K562 (cell line): Measurements from ENCODE around the gene AADAC. TPM values are rescaled to one million over a fixed set of nuclear protein-coding genes. Genes with fewer than 3 reads are reported as not detected.

Source experiments
- ATAC-seq: fragments of 200-7000 bp; cut with Tn5 transposase; 3 replicates; pipeline ENCODE4 v1.9.1; 2020; ENCODE audit warnings: moderate library complexity
- BruUV-seq: library from RNA; stranded (reverse); fragments of 400-500 nt; replicated peaks from 2 replicates; lab custom pipeline; 2021; lab: Mats Ljungman, UMichigan
- CTCF ChIA-PET: fragments of 300-600 bp; formaldehyde crosslinking; extraction: SDS; loops from one replicate; lab custom pipeline; 2021; ENCODE audit warnings: low intra/inter-chr PET ratio; lab: Yijun Ruan, JAX
- POLR2A ChIA-PET: fragments of 300-600, 350-650 bp; sonication (Branson Sonifier 250); formaldehyde crosslinking; extraction: SDS; loops from one replicate; lab custom pipeline; 2021; ENCODE audit warnings: antibody characterized with exemption, inconsistent platforms; lab: Yijun Ruan, JAX
- DNase-seq, 4 experiments: peaks; one replicate each; pipeline versions ENCODE4 v3.0.0 to v3.0.0-alpha.2; 2011 to 2018; ENCODE audit warnings: low spot score in 3 of 4, mixed read lengths in 3 of 4; ENCODE audit errors: extremely low read depth in 1 of 4
- FAIRE-seq: peaks from 2 replicates; lab custom pipeline; 2011; peaks lifted over from hg19 to GRCh38; lab: Jason Lieb, UNC
- H2AFZ ChIP-seq: 2 replicates; pipeline ENCODE4 v1.6.0; 2011; ENCODE audit warnings: low read depth, low read length, control low read depth, inconsistent platforms
- H3K27ac ChIP-seq: fragments of 200-600 bp; 3 replicates; pipeline ENCODE4 v1.8.0; 2011; ENCODE audit warnings: low read depth, mild to moderate bottlenecking, control low read depth, inconsistent platforms, low read length, moderate library complexity, mixed read lengths; ENCODE audit errors: extremely low read depth
- H3K27me3 ChIP-seq, 2 experiments: fragments of 300-600 bp in 1 of 2; 2 replicates in 1 of 2; 3 replicates in 1 of 2; pipeline versions ENCODE4 v1.6.0 to v1.8.0; 2011; ENCODE audit warnings: inconsistent platforms in 2 of 2, low read length in 2 of 2, mild to moderate bottlenecking in 1 of 2, mixed read lengths in 1 of 2, moderate library complexity in 1 of 2; ENCODE audit not compliant: control insufficient read depth in 2 of 2, insufficient read depth in 2 of 2
- H3K36me3 ChIP-seq: fragments of 300-600 bp; 3 replicates; pipeline ENCODE4 v1.8.0; 2011; ENCODE audit warnings: mild to moderate bottlenecking, low read length, inconsistent platforms; ENCODE audit not compliant: control insufficient read depth, insufficient read depth
- H3K4me1 ChIP-seq, 2 experiments: fragments of 200-600 bp in 1 of 2; replicated peaks in 1 of 2; 2 replicates in 1 of 2; 3 replicates in 1 of 2; pipeline versions ENCODE4 v1.5.1 to v1.8.0; 2011; ENCODE audit warnings: inconsistent platforms in 2 of 2, low read length in 2 of 2, mild to moderate bottlenecking in 1 of 2, mixed read lengths in 1 of 2, moderate library complexity in 1 of 2; ENCODE audit not compliant: control insufficient read depth in 2 of 2, insufficient read depth in 2 of 2
- H3K4me2 ChIP-seq: 2 replicates; pipeline ENCODE4 v1.6.1; 2011; ENCODE audit warnings: low read length, control low read depth, inconsistent platforms, mixed read lengths; ENCODE audit not compliant: insufficient read depth
- H3K4me3 ChIP-seq: fragments of 200-600 bp; sonication (generic), shearing (Covaris generic); 2 replicates; pipeline ENCODE4 v1.5.1; 2016; ENCODE audit warnings: control low read depth, inconsistent platforms
- H3K79me2 ChIP-seq: fragments of 200-600 bp; 3 replicates; pipeline ENCODE4 v1.8.0; 2011; ENCODE audit warnings: low read length, inconsistent platforms; ENCODE audit not compliant: control insufficient read depth, insufficient read depth
- H3K9ac ChIP-seq, 2 experiments: 2 replicates each; pipeline versions ENCODE4 v1.6.0 to v1.6.1; 2011; ENCODE audit warnings: low read depth in 2 of 2, low read length in 2 of 2, control low read depth in 1 of 2, inconsistent platforms in 1 of 2, mild to moderate bottlenecking in 1 of 2, mixed read lengths in 1 of 2; ENCODE audit not compliant: insufficient read depth in 1 of 2
- H3K9me1 ChIP-seq: one replicate; pipeline ENCODE4 v1.6.0; 2011; ENCODE audit warnings: inconsistent platforms, mild to moderate bottlenecking, low read length, moderate library complexity; ENCODE audit not compliant: control insufficient read depth, insufficient read depth
- H3K9me3 ChIP-seq: replicated peaks from 2 replicates; pipeline ENCODE4 v1.5.1; 2011; ENCODE audit warnings: low read depth, low read length, inconsistent platforms; ENCODE audit not compliant: control insufficient read depth, insufficient read depth
- H4K20me1 ChIP-seq: replicated peaks from 2 replicates; pipeline ENCODE4 v1.6.1; 2011; ENCODE audit warnings: low read length, inconsistent platforms, mixed read lengths; ENCODE audit not compliant: control insufficient read depth, insufficient read depth
- DACH1 ChIP-seq: fragments of 450-650 bp; IDR thresholded peaks from 2 replicates; pipeline ENCODE4 v1.6.1; 2018; ENCODE audit not compliant: partially characterized antibody
- EGR1 ChIP-seq: fragments of 450-650 bp; conservative IDR thresholded peaks from 2 replicates; pipeline ENCODE4 v1.6.1; 2017; ENCODE audit warnings: mild to moderate bottlenecking
- FOXK2 ChIP-seq, 2 experiments: fragments of 450-650 bp; IDR thresholded peaks in 1 of 2; conservative IDR thresholded peaks in 1 of 2; 2 replicates each; pipeline ENCODE4 v1.6.1; 2016; ENCODE audit warnings: low read depth in 2 of 2, mild to moderate bottlenecking in 1 of 2
- GTF2E2 ChIP-seq: fragments of 200-800 bp; sonication (Bioruptor generic); IDR thresholded peaks from 2 replicates; pipeline ENCODE4 v1.6.1; 2016; ENCODE audit warnings: missing genetic modification characterization, missing compliant biosample characterization
- GTF2F1 ChIP-seq: IDR thresholded peaks from 2 replicates; pipeline ENCODE4 v1.6.1; 2011; ENCODE audit warnings: low read depth, low read length, improper control_type of control experiment
- MTF1 ChIP-seq: fragments of 250-450 bp; sonication (Bioruptor Pico); IDR thresholded peaks from 2 replicates; pipeline ENCODE4 v1.9.0; 2021; ENCODE audit warnings: moderate library complexity, mild to moderate bottlenecking, inconsistent platforms, borderline replicate concordance
- RBM17 ChIP-seq: fragments of 200-400 bp; formaldehyde crosslinking; IDR thresholded peaks from 2 replicates; pipeline ENCODE4 v1.6.1; 2017; ENCODE audit warnings: low read depth, mild to moderate bottlenecking, low read length, borderline replicate concordance
- SMARCA4 ChIP-seq: fragments of 450-650 bp; IDR thresholded peaks from 2 replicates; pipeline ENCODE4 v1.6.1; 2016
- SNIP1 ChIP-seq: fragments of 450-650 bp; IDR thresholded peaks from 2 replicates; pipeline ENCODE4 v1.7.1; 2017; ENCODE audit warnings: low read depth, mild to moderate bottlenecking
- ZFX ChIP-seq: sonication (generic); formaldehyde crosslinking; IDR thresholded peaks from 2 replicates; pipeline ENCODE4 v1.8.0; 2022; ENCODE audit warnings: mild to moderate bottlenecking, missing genetic modification reagents, moderate library complexity
- ZNF280A ChIP-seq: fragments of 450-650 bp; IDR thresholded peaks from 2 replicates; pipeline ENCODE4 v1.6.1; 2018; ENCODE audit warnings: mild to moderate bottlenecking, low read depth; ENCODE audit not compliant: partially characterized antibody
- ZNF324 ChIP-seq: fragments of 250-450 bp; sonication (Bioruptor Pico); IDR thresholded peaks from 2 replicates; pipeline ENCODE4 v1.4.0; 2020; ENCODE audit warnings: mild to moderate bottlenecking
- ZNF583 ChIP-seq: fragments of 250-450 bp; sonication (Bioruptor Pico); IDR thresholded peaks from 2 replicates; pipeline ENCODE4 v1.4.0; 2020
- ZNF639 ChIP-seq, 2 experiments: fragments of 200-800 bp in 1 of 2; sonication (Bioruptor generic) in 1 of 2; sonication (generic) in 1 of 2; formaldehyde crosslinking in 1 of 2; IDR thresholded peaks in 1 of 2; conservative IDR thresholded peaks in 1 of 2; 2 replicates each; pipeline versions ENCODE4 v1.5.0 to v1.6.1; 2016 to 2020; ENCODE audit warnings: missing compliant biosample characterization in 1 of 2, missing genetic modification characterization in 1 of 2, missing genetic modification reagents in 1 of 2
- WGBS: fragments of 100-300 bp; shearing (Covaris generic); methylation state at CpG from one replicate; pipeline ENCODE4 v1.1.6; 2016; ENCODE audit warnings: low coverage, mixed read lengths; ENCODE audit not compliant: insufficient coverage; ENCODE audit errors: missing lambda C conversion rate; 5-methylcytosine and 5-hydroxymethylcytosine counted together
- in situ Hi-C: fragments of 300-500 bp; cut with MboI; formaldehyde crosslinking; loops from 4 replicates; pipeline ENCODE4 v1.15.0; 2018; ENCODE audit warnings: inconsistent platforms, mixed read lengths
- intact Hi-C: fragments of 100-400 bp; cut with micrococcal nuclease; formaldehyde crosslinking; loops from 2 replicates; pipeline ENCODE4 v1.14.2; 2022
- polyA plus RNA-seq, 8 experiments: library from polyadenylated mRNA; depleted of rRNA in 4 of 8; stranded (reverse) in 5 of 8; unstranded in 3 of 8; fragments of >200 nt; fragmentation: Nextera tagmentation in 2 of 8; fragmentation: Illumina TruSeq in 1 of 8; extraction: Ambion mirVana in 2 of 8; extraction: Trizol in 1 of 8; gene quantifications; 2 replicates each; pipeline versions ENCODE4 v1.2.1 to v1.2.3, GENCODE V29; 2011 to 2014; ENCODE audit warnings: inconsistent platforms in 1 of 8, missing spikeins in 1 of 8
- total RNA-seq, 7 experiments: library from RNA; depleted of rRNA in 6 of 7; stranded (reverse); fragments of >200 nt in 6 of 7; fragmentation: Illumina TruSeq in 2 of 7; extraction: Trizol in 2 of 7; gene quantifications; 2 replicates each; pipeline versions ENCODE4 v1.2.1 to v1.2.3, GENCODE V29; 2011 to 2021; ENCODE audit warnings: low replicate concordance in 1 of 7

Gene AADAC
- total and polyA plus RNA-seq, 9 of the 15 experiments (the other 6 are each of a cell fraction or from before 2014, with no cell fraction given), result 0.47 TPM; not detected in 8

- Histone ChIP-seq H3K27ac (no peak overlapping the region), H2AFZ (peak overlapping the region; percentile 48; the same call in 1 of the 2 replicates), H3K4me3 (no peak overlapping the region), H3K9ac (no peak overlapping the region), H4K20me1 (no peaks in the 10 kb centered on the region), H3K36me3 (no peaks in the 10 kb centered on the region), H3K4me1 (no peaks in the 10 kb centered on the region), H3K9me3 (no peaks in the 10 kb centered on the region), H3K79me2 (no peaks in the 10 kb centered on the region), H3K4me2 (no peak overlapping the region), H3K27me3 (no peaks in the 10 kb centered on the region), H3K9me1 (no peaks in the 10 kb centered on the region)
- ChIA-PET POLR2A (no interaction called here), CTCF (no interaction called here)
- TF ChIP-seq RBM17, result no peak
- TF ChIP-seq SMARCA4, result no peak
- TF ChIP-seq GTF2F1, result no peak
- TF ChIP-seq FOXK2 (conservative IDR thresholded peaks at IDR 0.05 in 1 of 2, IDR thresholded peaks at IDR 0.05 in 1 of 2; ENCODE audit: low read depth in 2 of 2), result no peak
- no peak for TF ChIP-seq MTF1
- no peak for TF ChIP-seq SNIP1
- TF ChIP-seq EGR1, result no peak
- no peak for TF ChIP-seq ZFX (CRISPR knock-in tag)
- TF ChIP-seq ZNF583 (CRISPR knock-in tag), result no peak
- no peak for TF ChIP-seq ZNF324 (CRISPR knock-in tag)
- no peak for TF ChIP-seq GTF2E2 (tag)
- no peak for TF ChIP-seq ZNF639 (CRISPR knock-in tag; conservative IDR thresholded peaks at IDR 0.05 in 1 of 2, IDR thresholded peaks at IDR 0.05 in 1 of 2)
- TF ChIP-seq DACH1, result no peak
- TF ChIP-seq ZNF280A, result no peak
- intact Hi-C loops (no loop called here), in situ Hi-C loops (no loop called here)
- DNase-seq (no peak), FAIRE-seq (no peak), ATAC-seq (no peak)
- WGBS, result 14% methylated on average over 2 of the region's 2 CpGs
- BruUV-seq, result no TSS peak
Observed at GRCh38 chr3:151800431-151800830, 13.5 kb upstream of the AADAC start.
